Frontal cortex (tissue), 4 donors: ENCODE results near the gene PRMT5. TPM values are rescaled to one million over a fixed set of nuclear protein-coding genes. Genes with fewer than 3 reads are reported as not detected.
A peak's percentile ranks its signal among the peaks of the same experiment; 100 is the strongest.
"Not testable (repeated sequence)": the region's sequence is repeated elsewhere in the genome, so short reads cannot be mapped to it uniquely, and the experiment has no call there.

Source experiments
- DNase-seq, 2 donors: peaks; one replicate each; pipeline ENCODE4 v3.0.0; 2012; ENCODE audit warnings: low spot score in 2 of 2
- FAIRE-seq: peaks from 2 replicates; lab custom pipeline; 2012; peaks lifted over from hg19 to GRCh38; lab: Jason Lieb, UNC
- total RNA-seq: library from RNA; depleted of rRNA; stranded (reverse); fragments of >200 nt; gene quantifications from one replicate; pipeline ENCODE4 v1.2.3, GENCODE V29; 2014
- donor health status: control.
- donor health status: control.
- donor health status: control.

Gene PRMT5
- total RNA-seq, 1 donor from 2014 or later: 61.1 TPM

DNA sequence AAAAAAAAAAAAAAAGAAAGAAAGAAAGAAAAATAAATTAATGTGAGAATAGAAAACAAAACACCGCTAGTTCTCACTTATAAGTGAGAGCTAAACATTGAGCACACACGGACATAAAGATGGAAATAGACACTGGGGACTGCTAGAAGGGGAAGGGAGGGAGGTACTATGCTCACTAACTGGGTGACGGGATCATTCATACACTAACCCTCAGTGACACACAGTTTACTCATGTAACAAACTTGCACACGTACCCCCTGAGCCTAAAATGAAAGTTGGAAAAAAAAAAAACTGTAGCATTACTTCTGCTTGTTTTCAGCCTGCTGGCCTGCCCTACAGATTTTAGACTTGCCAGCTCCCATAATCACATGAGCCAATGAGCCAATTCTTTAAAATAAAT lies 10.5 kb upstream of the PRMT5 start:
- FAIRE-seq: no peak
- no peak for DNase-seq

DNA sequence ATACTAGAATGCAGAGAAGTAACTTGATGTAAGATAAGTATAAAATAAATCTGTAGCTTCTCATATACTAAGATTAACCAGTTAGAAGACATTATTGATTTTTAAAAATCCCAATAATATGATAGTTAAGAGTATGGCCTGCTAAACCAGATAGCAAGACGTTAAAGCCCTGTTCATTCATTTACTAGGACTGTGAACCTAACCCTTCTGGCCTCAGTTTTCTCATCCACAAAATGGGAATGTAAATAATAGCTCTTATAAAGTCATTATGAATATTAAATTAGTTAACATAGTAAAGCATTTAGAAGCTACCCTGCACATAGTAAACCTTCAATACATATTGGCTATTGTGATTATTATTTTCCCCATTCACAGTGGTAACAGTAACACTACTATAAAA lies 6.0 kb upstream of the PRMT5 start:
- no peak for FAIRE-seq

DNA sequence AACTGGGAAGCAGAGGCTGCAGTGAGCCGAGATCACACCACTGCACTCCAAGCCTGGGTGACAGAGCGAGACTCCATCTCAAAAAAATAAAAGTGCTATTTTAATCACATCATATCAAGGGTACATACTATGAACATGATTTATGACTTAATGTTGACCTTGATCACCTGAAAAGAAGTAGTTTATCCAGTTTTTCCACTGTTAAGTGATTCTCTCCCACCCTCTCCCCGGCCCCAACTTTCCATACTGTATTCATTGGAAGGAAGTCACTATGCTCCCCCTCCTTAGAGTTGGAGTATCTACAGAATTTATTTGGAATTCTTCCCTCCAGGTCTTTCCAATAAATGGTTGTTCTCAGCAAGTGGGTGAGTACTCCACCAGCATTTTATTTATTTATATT lies 3.0 kb upstream of the PRMT5 start:
- DNase-seq (no peak), FAIRE-seq (no peak)

More for the DNA sequence above, 6.0 kb upstream of the PRMT5 start:
- no peak for DNase-seq

DNA sequence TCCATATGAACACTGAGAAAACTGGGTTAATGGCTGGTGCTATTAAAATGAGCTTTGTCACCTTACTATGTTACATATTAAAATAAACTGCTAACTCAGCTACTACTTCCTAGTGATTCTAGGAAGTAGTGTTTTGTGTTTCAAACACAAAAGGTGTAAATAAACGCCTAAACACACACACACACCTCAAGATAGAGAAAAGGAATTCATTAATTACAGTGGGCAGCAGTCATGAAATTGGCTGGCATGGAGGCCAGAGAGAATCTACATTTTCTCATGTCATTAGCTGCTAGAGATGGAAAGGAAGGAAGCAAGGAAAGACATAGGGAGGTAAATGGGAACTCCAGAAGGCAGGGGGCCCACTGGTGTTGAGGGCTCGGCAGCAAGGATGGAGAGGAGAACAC lies 787 bp upstream of the PRMT5 start:
- DNase-seq (no peak), FAIRE-seq (no peak)

DNA sequence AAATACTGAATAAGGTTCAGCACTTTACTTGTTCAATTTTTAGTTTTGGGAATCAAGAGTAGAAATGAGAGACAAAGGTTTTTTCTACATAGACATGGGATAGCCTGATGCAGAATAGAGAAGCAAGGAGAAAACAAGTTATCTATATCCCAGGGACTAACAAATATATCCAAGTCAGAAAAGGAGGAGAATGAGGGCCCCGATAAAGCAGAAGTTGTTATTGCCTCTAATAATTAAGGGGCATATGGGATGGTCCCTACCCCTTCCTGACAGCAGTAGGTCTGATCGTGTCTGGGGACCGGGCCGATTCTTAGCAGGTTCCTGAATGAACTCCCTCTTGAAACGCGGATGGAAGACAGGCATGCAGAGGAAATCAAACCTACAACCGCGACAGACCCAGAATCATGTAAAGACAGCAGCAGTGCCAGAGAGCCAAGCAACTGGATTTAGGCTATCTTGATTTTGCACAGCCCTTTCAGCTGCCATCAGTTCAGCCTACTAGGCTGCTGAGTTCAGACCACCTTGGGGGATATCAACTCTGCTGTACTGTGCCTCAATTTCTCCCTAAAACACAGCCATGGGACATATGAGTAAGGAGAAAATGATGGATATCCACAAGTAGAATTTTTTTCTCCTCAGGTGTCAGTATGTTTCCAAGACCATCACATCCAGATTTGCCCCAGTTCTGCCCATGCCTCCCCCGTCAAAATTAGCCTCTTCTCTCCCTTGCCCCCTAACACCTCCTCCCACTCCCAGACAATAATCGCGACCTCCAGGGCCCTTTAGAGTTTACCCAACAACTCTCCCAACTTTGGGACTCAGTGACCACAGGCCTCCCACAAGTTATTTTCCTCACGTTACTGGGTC lies 706 bp downstream of the PRMT5 start:
- no peak for DNase-seq
- no peak for FAIRE-seq

DNA sequence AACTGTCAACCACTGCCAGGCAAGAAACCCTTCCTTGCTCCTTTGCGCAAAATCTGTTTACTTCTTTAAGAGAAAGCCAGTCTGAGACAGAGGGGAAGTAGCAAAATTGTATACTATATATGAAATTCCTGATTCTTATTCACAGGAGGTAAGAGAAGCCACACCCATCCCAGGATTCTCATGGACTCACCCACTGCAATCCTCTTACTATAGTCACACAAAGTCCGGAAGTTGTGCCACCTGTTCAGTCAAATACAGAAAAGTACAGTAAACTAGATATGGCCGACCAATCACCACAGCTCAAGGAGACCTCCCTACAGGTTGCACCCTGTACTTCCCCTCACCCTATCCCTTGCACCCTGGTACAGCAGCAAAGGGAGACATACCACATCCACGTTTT lies 2.9 kb downstream of the PRMT5 start:
- FAIRE-seq: no peak
- DNase-seq: no peak

DNA sequence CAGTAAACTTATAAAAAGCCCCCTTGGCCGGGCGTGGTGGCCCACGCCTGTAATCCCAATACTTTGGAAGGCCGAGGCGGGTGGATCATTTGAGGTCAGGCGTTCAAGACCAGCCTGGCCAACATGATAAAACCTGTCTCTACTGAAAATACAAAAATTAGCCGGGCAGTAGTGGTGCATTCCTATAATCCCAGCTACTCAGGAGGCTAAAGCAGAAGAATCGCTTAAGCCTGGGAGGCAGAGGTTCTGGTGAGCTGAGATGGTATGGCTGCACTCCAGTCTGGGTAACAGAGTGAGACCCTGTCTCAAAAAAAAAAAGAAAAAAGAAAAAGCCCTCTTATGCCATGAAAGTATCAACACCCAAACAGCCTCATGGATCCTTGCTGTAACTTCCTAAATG lies 3.7 kb downstream of the PRMT5 start:
- FAIRE-seq (no peak), DNase-seq (no peak)

DNA sequence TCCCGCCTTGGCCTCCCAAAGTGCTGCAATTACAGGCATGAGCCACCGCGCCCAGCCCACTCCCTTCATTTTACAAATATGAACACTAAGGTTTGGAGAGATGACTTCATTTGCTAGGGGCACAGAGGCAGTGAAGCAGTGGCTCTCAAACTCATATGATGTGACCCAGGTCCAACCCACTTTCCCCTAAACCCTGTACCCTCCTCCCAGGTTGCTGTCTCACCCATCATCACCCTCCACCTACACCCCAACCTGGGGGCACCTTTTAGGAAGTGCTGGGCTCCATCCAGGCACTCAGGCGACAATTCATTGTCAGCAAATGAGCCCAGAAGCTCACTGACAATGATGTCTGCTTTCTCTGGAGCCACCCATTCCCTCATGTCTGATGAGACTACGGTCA lies 5.4 kb downstream of the PRMT5 start:
- DNase-seq (no peak), FAIRE-seq (no peak)

DNA sequence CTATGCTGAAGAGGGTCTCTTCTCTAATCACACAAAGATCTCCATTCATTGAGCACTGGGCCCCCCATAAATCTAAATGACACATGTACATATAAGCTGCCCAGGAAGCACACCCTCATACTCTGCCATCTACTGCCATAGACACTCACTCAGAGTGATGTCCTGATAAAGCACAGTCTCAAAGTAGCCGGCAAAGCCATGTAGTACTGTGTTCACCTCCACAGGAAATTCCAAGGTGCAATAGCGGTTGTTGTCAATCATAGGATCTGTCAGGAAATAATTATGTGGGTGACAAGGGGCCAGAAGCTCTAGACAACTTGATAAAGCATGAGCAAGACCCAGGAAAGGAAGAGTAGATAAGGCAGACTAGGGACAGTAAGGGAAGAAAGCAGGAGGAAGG lies 6.9 kb downstream of the PRMT5 start:
- FAIRE-seq: no peak
- no peak for DNase-seq

DNA sequence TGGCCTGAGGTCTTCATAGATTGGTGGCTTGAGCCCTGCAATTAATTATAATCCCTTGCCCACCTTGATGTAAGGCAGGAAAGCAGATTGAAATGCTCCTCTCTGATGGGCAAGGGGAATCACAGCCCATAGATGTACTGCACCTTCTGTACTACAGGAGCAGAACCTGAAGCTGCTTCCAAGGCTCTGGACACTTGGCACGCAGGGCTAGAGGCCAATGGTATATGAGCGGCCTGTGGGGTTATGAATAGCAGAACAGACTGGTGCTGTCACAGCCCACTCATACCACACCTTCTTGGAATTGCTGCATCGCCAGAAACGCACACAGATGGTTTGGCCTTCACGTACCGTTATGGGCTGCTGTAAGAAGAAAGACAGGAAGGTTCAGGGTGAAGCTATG lies 8.5 kb downstream of the PRMT5 start:
- no peak for FAIRE-seq

DNA sequence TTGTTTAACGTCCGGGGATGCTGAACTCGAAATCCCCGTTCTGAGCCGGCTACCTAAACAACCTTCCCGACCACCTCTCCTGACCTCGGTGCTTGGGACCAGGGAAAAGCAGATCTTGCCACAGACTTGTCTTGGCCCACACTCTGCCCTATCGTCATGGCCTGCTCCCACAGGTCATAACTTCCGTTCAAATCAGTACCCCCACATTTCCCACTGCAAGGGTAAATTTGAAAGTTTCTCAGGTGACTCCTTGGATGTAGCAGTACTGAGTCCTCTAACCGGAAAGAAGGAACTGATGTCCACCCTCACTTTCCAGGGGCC lies 9.6 kb downstream of the PRMT5 start:
- no peak for FAIRE-seq
- DNase-seq: no peak

More for the DNA sequence above, 8.5 kb downstream of the PRMT5 start:
- no peak for DNase-seq

DNA sequence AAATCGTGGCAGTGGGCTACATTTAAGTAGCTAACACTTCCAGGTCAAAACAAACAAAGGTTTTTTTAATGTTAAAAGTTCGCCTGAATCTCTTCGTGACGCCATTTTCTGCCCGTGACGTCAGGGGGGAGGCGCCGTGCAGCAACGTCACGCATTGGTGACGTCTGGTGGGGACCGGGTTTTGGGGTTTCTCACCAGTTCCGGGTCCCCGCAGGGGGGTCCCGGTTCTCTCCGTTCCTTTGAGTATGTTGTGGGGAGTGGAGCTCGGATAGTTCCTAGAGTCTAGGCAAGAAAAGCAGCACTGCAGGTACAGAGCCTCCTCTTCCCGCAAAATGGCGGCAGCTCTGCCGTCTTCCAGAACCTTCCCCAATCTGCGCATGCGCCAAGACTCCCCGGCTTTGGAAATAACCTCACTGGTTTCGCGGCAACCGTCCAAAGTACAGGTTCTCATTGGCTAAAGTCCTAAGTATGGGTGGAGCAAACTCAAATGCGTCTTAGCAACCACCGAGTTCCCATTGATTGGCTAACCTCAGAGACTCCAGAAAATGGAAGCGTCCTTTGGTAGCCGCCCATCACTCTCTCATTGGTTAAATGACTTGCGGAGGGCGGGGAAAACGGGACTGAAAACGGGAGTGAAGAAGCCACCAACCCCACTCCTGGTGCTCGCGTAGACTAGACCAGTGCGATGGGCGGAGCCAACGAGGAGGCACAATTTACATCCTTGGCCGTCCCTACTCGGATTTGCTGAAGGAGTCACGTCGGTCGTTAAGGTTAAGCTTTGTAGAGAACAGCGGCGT lies 10.2 kb downstream of the PRMT5 start, which contains the start of gene RBM23:
Gene RBM23, minus strand, starts transcription at position 346 of the 797 bp plus-strand sequence.
- DNase-seq (peak; percentile 72 to 86), FAIRE-seq (peak; percentile 74)

DNA sequence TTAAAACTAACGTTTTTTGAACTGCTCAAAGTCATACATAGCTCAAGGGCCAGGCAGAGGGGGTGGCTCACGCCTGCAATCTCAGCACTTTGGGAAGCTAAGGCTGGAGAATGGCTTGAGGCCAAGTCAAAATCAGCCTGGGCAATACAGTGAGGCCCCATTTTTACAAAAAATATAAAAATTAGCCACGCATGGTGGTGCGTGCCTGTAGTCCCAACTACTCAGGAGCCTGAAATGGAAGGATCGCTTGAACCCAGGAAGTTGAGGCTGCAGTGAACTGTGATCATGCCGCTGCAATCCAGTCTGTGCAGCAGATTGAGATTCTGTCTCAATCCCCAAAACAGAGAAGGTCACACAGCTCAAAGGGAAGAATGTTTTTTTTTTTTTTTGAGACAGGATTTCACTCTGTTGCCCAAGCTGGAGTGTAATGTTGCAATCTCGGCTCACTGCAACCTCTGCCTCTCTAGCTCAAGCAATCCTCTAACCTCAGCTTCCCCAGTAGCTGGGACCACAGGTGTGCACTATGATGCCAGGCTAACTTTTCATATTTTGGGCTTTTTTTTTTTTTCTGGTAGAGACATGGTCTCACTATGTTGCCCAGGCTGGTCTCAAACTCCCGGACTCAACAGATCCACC lies 13.2 kb downstream of the PRMT5 start:
- FAIRE-seq (no peak), DNase-seq (no peak)

DNA sequence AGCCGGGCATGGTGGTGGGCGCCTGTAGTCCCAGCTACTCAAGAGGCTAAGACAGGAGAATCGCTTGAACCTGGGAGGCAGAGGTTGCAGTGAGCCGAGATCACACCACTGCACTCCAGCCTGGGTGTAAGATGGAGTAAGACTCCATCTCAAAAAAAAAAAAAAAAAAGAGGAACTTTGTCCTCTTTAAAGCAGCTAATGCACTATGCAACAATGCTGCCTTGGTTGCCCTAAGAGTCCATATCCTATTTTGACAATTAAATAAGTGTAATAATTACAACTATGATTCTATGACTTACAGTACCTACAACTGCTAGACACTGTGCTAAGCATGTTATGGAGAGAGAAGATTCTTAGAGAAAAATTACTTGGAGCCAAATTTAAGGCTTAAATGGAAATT lies 14.3 kb downstream of the PRMT5 start:
- not testable (repeated sequence) for DNase-seq, FAIRE-seq

DNA sequence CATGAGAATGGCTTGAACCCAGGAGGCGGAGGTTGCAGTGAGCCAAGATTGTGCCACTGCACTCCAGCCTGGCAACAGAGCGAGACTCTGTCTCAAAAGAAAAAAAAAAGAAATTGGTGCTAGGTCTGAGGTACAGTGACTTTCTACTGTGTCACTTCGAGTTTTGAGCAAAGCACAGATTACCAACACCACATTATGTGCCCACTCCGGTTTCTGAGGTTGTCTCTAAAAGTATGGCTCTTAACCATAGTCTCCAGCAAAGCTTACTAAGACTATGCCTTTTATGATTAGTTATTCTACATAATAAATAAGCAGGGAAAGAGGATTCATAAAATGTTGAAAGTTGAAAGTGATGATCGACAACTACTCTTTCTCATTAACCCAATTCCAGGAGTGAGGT lies 18.3 kb downstream of the PRMT5 start:
- DNase-seq (no peak), FAIRE-seq (no peak)

DNA sequence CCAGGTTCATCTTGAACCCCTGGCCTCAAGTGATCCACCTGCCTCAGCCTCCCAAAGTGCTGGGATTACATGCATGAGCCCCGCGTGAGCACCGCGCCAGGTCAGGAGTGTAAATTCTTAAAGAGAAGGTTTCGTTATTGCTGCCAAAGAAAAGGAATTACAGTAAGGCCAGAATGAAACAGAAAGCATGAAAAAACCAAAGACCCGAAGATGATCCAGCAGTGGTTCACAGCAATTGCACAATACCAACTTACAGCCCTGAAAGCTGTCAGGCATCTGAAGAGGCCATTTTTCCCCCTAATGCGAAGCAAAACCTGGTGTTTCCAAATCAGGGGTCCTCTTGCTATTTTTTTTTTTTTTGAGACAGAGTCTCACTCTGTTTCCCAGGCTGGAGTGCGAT lies 20.6 kb downstream of the PRMT5 start:
- DNase-seq: no peak
- FAIRE-seq: no peak

DNA sequence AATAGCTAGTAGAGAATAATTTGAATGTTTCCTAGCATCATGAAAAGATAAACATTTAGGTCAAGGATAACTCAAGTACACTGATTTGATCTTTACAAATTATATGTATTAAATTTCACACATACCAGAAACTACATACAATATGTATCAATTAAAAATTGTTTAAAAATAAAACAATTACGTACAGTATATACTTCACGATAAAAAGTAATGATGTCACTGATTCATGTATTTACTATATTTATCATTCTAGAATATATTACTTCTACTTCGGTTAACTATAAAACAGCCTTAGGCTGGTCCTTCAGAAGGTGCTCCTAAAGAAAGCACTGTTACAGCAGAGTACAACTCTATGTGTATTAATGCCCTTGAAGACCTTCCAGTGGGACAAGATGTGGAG lies 21.7 kb downstream of the PRMT5 start:
- no peak for FAIRE-seq
- no peak for DNase-seq

DNA sequence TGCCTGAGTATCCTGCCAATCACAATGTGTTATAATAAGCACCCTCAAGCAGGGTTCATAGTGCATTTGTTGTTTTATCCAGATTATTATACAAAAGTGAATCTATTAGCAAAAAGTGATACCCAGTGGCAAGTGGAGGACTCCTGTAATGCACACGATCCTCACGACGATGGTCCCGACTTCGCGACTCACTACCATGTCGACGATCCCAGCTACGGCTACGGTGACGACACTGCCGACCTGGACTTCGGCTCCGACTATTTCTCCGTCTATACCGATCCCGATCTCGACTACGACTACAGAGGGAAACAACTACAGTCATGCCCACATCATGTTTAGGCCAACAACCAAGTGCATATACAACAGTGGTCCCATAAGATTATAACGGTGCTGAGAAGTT lies 23.1 kb downstream of the PRMT5 start:
- FAIRE-seq: no peak
- no peak for DNase-seq

DNA sequence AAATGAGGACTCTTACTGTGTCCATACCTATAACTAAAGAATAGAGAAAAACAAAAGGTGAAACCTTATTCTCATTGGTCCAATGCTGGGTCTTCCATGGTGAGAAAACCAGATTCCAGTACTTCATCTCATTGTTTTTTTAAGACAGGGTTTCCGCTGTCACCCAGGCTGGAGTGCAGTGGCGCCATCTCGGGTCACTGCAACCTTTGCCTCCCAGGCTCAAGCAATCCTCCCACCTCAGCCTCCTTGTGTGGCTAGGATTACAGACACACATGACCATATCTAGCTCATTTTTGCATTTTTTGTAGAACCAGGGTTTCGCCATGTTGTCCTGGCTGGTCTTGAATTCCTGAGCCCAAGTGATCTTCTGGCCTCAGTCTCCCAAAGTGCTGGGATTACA lies 23.5 kb downstream of the PRMT5 start:
- DNase-seq: no peak
- no peak for FAIRE-seq

DNA sequence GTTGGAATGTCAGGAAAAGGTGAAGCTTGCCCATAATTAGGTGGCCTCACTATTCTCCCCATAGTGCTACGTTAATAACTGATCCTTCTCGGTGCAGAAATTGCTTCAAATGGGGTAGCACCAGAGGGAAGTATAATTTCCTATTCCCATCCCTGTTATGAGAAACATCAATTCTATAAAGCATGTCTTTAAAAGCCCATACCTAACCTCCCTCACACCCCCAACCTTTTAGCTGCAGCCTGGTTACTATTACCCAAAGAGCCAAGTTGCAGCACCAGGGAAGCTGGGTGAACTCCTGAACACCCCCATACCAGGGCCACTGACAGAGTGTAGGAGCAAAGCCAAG lies 25.5 kb downstream of the PRMT5 start:
- no peak for FAIRE-seq
- DNase-seq: no peak

DNA sequence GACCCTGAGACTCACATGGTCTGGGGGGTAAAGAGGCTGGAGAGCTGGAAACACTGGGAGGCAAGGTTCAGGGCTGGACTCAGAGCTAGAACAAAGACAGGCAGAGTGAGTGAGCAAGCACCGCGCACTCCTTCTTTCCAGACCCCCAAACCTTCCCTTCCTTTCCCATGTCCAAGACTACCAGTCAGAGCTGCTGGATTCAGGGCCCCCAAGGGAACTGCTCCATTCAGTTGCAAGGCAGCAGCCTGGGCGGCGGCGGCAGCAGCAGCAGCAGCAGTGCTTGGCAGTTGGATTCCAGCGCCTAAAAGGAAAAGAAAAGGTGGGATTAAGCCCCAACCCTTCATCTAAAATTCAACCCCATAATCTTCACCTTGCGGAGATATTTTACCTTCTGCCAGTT lies 27.4 kb downstream of the PRMT5 start:
- FAIRE-seq (no peak), DNase-seq (no peak)
